Testis (tissue), 2 donors: ENCODE measurements around the gene GLDN.

Experiments
- CTCF ChIP-seq, 3 experiments: fragments of 450-650 bp in 2 of 3; fragments of 200-600 bp in 1 of 3; sonication (generic) in 1 of 3; IDR thresholded peaks; one replicate each; pipeline ENCODE4 v1.5.1; 2016 to 2019; ENCODE audit warnings: antibody characterized with exemption in 3 of 3, mild to moderate bottlenecking in 2 of 3, moderate library complexity in 1 of 3
- POLR2A ChIP-seq: fragments of 450-650 bp; IDR thresholded peaks from one replicate; pipeline ENCODE4 v1.6.1; 2017; ENCODE audit warnings: antibody characterized with exemption, mild to moderate bottlenecking, moderate library complexity

- TF ChIP-seq CTCF (IDR thresholded peaks at IDR 0.05) (no peak), POLR2A (no peak)
These were observed 6.4 kb upstream of the GLDN start for GRCh38 chr15:51335087-51335486.
